Central memory CD8-positive, alpha-beta T cell (primary cell): Measurements from ENCODE around the gene IFNA5.
A peak's percentile ranks its signal among the peaks of the same experiment; 100 is the strongest.

ENCODE experiments used
- ATAC-seq: fragments of 150-1000 bp; cut with Tn5 transposase; replicated peaks from 2 replicates; pipeline ENCODE4 v1.10.0; 2022; ENCODE audit warnings: mild to moderate bottlenecking, moderate FRiP score, moderate number of reproducible peaks; ENCODE audit not compliant: poor library complexity, severe bottlenecking; ENCODE audit errors: extremely low read depth
- DNase-seq, 2 donors: peaks; one replicate each; pipeline ENCODE4 v3.0.0; 2021; ENCODE audit warnings: low spot score in 2 of 2
- H3K27ac Mint-ChIP-seq: one replicate; pipeline ENCODE4 v1.8.0; 2022; ENCODE audit warnings: low read depth, mild to moderate bottlenecking, moderate library complexity, mixed read lengths
- H3K27me3 Mint-ChIP-seq: one replicate; pipeline ENCODE4 v1.8.0; 2022; ENCODE audit warnings: mixed read lengths
- H3K36me3 Mint-ChIP-seq: one replicate; pipeline ENCODE4 v1.8.0; 2022; ENCODE audit warnings: mild to moderate bottlenecking, moderate library complexity, mixed read lengths; ENCODE audit not compliant: insufficient read depth
- H3K4me1 Mint-ChIP-seq: one replicate; pipeline ENCODE4 v1.8.0; 2022; ENCODE audit warnings: mixed read lengths
- H3K4me3 Mint-ChIP-seq: one replicate; pipeline ENCODE4 v1.8.0; 2022; ENCODE audit warnings: mild to moderate bottlenecking, moderate library complexity, mixed read lengths
- H3K9me3 Mint-ChIP-seq: one replicate; pipeline ENCODE4 v1.8.0; 2022; ENCODE audit warnings: mixed read lengths

The IFNA5 gene

DNA sequence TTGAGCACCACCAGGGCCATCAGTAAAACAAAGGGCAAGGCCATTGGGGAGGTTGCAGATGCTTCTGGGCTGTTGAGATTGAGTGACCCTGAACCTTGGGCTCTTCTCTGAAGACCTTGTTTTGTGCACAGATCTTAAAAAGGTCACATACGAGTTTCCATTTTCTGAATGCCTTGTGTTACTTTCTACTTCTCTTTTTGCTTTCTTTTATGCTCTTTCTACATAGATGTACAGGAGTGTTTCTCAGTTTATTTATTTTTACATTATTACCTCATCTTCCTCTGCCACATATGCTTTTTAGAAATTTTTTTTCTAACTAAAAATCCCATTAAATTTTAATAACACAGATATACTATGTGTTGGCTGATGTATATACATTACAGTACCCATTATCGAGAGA is at the start of gene IFNA5:
Gene IFNA5 (minus strand): TSS at position 101 of the 400 bp plus-strand sequence. CDS start 57 bp downstream, at position 44.
- no peaks in the 10 kb centered on the region for H3K4me1 Mint-ChIP-seq
- H3K27me3 Mint-ChIP-seq: peaks cover 83% of the 10 kb centered on the region
- H3K4me3 Mint-ChIP-seq: no peak within 1 kb of the TSS
- no peak for DNase-seq
- H3K36me3 Mint-ChIP-seq: peaks cover 2% of the 10 kb centered on the region
- H3K27ac Mint-ChIP-seq: no peak within 1 kb of the TSS
- H3K9me3 Mint-ChIP-seq: no peaks in the 10 kb centered on the region
- ATAC-seq: no peak

DNA sequence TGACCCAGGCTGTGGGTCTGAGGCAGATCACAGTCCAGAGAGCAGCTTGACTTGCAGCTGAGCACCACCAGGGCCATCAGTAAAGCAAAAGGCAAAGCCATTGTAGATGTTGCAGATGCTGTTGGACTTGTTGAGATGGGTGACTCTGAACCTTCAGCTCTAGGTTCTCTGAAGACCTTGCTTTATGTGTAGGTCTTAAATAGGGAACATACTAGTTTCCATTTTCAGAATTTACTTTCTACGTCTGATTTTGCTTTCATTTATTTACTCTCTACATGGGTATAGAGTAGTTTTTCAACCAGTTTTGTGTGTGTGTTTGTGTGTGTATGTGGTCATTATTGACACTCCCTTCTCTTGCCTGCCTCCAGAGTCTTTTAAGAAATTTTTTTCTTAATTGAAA is 45.7 kb upstream of the IFNA5 start, which contains the start of gene IFNA6:
Gene IFNA6 (minus strand): TSS at position 101 of the 400 bp plus-strand sequence. CDS start 0 bp downstream, at position 101.
- H3K36me3 Mint-ChIP-seq: no peaks in the 10 kb centered on the region
- ATAC-seq (no peak), DNase-seq (no peak)
- H3K27me3 Mint-ChIP-seq: peaks cover 68% of the 10 kb centered on the region
- peaks cover 5% of the 10 kb centered on the region for H3K9me3 Mint-ChIP-seq
- no peaks in the 10 kb centered on the region for H3K4me1 Mint-ChIP-seq
- H3K4me3 Mint-ChIP-seq: no peak within 1 kb of the TSS
- H3K27ac Mint-ChIP-seq: no peak within 1 kb of the TSS

DNA sequence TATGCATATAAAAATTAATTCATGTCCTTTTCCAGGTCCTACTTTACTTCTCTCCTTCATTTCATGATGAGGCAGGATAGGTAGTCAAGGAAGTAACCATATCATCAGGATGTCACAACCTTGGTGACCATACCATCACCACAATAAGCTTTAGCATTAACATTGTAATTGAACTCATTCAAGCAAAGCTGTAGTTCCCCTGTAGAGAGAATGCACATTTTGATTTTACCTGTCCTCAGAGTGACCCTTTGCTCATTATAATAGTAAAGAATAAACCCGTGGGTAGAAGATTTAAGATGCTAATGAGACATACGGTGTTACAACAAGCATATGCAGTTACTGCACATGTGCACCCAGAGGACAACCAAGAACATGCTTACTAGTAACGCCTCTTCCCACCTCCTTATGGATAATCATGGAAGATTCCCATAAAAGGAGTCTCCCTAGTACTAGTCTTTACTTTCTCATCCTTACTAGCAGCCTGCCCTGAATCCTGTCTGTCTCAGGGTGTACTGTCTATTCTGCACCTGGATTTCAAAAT is 43.4 kb upstream of the IFNA5 start:
- ATAC-seq (no peak), DNase-seq (no peak)
- H3K36me3 Mint-ChIP-seq: no peaks in the 10 kb centered on the region
- H3K4me3 Mint-ChIP-seq: no peak overlapping the region
- H3K27me3 Mint-ChIP-seq: peaks cover 71% of the 10 kb centered on the region
- no peaks in the 10 kb centered on the region for H3K4me1 Mint-ChIP-seq
- H3K27ac Mint-ChIP-seq: no peak overlapping the region
- H3K9me3 Mint-ChIP-seq: no peaks in the 10 kb centered on the region

DNA sequence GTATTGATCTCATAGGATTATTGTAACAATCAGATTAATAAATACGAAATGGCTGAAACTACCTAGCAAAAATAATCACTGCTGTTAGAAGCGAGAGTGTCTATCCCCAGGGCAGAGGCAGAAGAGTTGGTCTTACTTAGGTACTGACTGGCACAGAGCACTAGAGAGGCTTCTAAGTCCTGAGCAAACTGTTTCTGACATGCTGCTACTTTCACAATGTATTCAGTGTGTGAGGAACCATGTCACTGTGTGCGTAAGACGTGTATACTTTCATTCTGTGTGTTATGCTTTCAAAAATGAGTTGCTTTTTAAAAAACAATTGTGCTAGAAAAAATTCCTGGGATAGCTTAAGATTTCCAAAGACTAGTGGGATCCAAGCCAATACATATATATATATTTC is 35.6 kb upstream of the IFNA5 start:
- H3K4me1 Mint-ChIP-seq: peaks cover 10% of the 10 kb centered on the region
- no peaks in the 10 kb centered on the region for H3K36me3 Mint-ChIP-seq
- H3K27me3 Mint-ChIP-seq: peaks cover 66% of the 10 kb centered on the region

DNA sequence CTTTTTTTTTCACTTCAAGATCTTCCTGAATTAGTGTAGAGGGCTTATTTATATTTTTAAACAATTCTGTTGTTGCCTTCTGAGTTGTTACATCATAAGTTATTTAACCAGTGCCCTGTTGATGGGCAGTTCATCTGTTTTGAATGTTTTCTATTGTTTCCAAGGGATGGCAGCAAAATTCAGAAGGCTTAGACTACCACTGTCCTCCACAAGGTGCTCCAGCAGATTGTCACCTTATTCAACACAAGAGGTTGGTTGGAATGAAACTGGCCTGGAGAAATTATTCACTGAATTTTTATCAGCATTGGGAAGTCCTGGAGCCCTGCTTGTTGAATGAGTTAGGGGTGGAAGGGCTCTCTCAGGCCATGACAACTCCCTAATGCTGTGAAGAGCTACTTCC is 31.3 kb upstream of the IFNA5 start:
- Mint-ChIP-seq H3K4me1 (peaks cover 38% of the 10 kb centered on the region), H3K27ac (no peak overlapping the region), H3K36me3 (peaks cover 7% of the 10 kb centered on the region), H3K27me3 (peaks cover 23% of the 10 kb centered on the region), H3K9me3 (no peaks in the 10 kb centered on the region), H3K4me3 (peak overlapping the region; percentile 86)
- ATAC-seq (no peak), DNase-seq (no peak)

More for the DNA sequence above, 35.6 kb upstream of the IFNA5 start:
- Mint-ChIP-seq H3K27ac (no peak overlapping the region), H3K9me3 (no peaks in the 10 kb centered on the region), H3K4me3 (no peak overlapping the region)
- DNase-seq: no peak
- no peak for ATAC-seq

DNA sequence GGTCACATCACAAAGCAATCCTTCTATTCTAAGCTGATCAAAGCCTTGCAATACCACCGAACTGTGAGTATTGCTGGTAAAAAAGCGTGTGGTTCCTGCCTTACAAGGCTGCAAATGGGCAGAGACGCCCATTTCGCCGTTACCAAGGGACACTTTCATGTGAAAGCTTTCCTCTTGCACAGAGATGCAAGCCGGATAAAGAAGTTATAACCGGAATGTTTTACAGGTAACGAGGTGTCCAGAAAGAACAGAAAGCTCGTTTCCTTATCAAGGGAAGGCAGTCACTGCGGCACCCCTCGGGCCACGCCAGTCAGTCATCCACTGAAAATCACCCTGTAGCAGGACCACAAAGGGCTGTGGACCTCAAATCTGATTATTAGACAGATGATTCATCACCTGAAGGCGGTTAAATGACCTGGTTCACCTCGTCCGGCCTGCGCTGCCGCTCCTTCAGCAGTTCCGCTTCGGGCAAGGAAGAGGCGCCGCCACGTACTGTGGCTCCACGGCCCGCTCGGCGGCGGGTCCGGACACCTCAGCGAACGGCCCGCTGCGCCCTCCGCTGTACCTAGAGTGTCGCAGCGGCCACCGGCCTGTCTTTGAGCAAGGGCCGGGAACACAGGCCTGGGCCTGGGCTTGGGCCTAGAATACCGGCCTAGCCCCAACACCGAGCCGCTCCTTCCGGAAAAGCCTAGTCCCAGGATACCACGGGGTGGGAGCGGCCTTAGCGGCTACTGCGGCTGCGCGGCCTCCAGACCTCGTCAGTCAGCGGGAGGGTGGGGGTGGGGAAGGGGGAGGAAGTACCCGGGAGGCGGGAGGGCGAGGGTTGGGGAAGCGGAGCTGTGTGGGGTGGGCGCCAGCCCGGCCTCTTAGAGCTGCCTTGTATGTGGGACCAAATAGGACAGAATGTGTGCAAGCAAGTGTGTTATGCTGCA is 29.9 kb upstream of the IFNA5 start, which contains the start of gene KLHL9:
Gene KLHL9 (minus strand): TSS at position 704 of the 932 bp plus-strand sequence. CDS start 545 bp downstream, at position 159.
- peaks cover 11% of the 10 kb centered on the region for H3K27me3 Mint-ChIP-seq
- H3K4me3 Mint-ChIP-seq: peak within 1 kb of the TSS; percentile 86
- peak; percentile 83 for ATAC-seq
- H3K36me3 Mint-ChIP-seq: peaks cover 9% of the 10 kb centered on the region
- peak within 1 kb of the TSS; percentile 91 for H3K27ac Mint-ChIP-seq
- H3K4me1 Mint-ChIP-seq: peaks cover 49% of the 10 kb centered on the region
- DNase-seq: peak; percentile 64 to 76
- no peaks in the 10 kb centered on the region for H3K9me3 Mint-ChIP-seq

DNA sequence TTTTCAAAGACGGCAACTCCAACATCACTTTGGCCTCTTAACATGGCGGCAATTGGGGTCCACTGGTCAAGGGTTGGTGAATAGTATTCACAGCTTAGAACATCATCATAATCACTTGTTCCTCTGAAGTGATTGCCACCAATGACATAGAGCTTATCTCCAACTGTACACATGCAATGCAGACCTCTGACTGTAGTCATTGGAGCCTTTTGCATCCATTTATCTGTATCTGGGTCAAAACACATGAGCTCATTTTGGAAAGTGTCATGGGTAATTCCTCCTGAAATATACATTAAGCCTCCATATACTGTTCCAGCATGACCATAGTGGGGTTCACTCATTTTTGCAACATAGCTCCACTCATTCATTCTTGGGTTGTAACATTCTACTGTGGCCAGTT is 28.1 kb upstream of the IFNA5 start:
- Mint-ChIP-seq H3K36me3 (peaks cover 15% of the 10 kb centered on the region), H3K9me3 (no peaks in the 10 kb centered on the region), H3K4me3 (peak overlapping the region; percentile 86), H3K27ac (no peak overlapping the region), H3K4me1 (peaks cover 62% of the 10 kb centered on the region), H3K27me3 (no peaks in the 10 kb centered on the region)
- DNase-seq (no peak), ATAC-seq (no peak)

DNA sequence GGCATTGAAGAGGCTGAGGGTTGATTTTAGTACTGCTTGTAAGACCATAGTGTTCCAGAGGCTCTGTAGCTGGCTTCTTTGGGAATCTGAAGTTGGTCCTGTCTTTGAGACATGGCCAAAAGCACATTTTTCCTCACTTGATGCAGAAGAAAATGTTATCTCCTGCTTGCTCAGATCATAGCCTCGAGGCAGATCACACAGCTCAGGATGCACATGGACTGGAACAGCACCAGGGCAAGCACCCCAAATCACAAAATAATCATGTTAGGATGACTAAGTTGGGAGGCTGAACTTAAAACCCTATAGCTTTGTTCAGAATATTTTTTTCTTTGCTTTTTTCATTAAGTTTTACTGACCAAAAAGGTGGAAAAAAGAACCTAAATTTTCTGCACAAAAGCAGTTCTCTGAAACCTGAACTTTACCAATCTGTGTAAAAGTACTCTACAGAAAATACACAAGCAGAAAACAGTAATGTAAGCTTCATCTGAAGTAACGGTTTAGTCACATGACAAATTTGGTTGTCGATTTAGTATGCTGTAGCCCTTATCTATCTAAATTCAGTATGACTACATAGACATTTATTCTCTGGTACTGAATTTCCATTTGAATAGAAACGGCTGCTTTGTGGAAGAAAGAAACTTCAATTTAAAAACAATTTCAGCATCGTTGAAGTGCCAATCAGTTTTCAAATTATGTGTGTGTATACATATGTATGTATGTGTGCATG is 26.7 kb upstream of the IFNA5 start:
- peaks cover 72% of the 10 kb centered on the region for H3K4me1 Mint-ChIP-seq
- ATAC-seq (no peak), DNase-seq (no peak)
- no peak overlapping the region for H3K4me3 Mint-ChIP-seq
- H3K9me3 Mint-ChIP-seq: no peaks in the 10 kb centered on the region
- H3K27ac Mint-ChIP-seq: no peak overlapping the region
- H3K27me3 Mint-ChIP-seq: no peaks in the 10 kb centered on the region
- peaks cover 15% of the 10 kb centered on the region for H3K36me3 Mint-ChIP-seq

DNA sequence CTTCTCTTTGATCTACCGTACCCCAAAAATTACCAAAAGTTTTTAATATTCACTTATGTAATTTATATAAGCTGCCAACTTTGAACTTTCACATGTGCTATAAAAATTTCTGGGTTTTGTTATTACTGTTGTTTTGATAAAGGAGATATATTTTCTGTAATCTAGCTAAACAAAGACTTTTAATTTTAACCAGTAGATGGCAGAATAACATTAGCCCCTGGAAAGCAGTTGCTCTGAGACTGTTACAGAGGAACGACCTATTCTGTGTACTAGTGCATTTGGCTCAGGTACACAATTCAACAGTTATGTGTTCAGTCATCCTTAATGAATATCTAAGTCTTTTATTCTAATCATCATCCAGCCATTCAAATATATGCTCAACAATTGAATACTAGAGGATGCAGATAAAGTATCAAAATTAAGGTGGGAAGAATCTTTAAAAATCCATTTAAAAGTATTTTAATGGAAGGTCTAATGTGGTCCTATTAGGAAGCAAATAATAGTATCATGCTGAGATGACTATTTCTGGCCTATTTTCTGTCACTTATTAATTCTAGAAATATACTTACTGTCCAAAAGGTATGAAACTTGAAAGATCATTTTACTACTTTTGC is 21.5 kb upstream of the IFNA5 start:
- Mint-ChIP-seq H3K4me3 (no peak overlapping the region), H3K27me3 (no peaks in the 10 kb centered on the region), H3K36me3 (peaks cover 24% of the 10 kb centered on the region), H3K27ac (no peak overlapping the region), H3K9me3 (no peaks in the 10 kb centered on the region), H3K4me1 (peaks cover 62% of the 10 kb centered on the region)
- ATAC-seq: peak; percentile 90
- no peak for DNase-seq

DNA sequence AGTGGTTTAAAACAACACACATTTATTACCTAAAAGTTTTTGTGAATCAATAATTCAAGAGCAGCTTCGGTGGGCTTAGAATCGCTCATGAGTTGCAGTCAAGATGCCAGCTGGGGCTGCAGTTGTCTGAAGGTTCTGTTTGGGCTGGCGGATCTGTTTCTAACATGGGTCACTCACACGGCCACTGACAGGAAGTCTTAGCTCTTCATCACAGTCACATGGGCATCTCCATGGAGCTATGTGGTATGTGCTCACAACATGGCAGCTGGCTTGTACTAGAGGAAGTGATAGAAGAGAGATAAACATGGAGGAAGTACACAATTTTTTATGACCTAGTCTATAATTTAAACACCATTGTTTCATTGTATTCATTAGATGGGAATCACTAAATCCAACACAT is 18.9 kb upstream of the IFNA5 start:
- peaks cover 44% of the 10 kb centered on the region for H3K4me1 Mint-ChIP-seq
- H3K4me3 Mint-ChIP-seq: no peak overlapping the region

DNA sequence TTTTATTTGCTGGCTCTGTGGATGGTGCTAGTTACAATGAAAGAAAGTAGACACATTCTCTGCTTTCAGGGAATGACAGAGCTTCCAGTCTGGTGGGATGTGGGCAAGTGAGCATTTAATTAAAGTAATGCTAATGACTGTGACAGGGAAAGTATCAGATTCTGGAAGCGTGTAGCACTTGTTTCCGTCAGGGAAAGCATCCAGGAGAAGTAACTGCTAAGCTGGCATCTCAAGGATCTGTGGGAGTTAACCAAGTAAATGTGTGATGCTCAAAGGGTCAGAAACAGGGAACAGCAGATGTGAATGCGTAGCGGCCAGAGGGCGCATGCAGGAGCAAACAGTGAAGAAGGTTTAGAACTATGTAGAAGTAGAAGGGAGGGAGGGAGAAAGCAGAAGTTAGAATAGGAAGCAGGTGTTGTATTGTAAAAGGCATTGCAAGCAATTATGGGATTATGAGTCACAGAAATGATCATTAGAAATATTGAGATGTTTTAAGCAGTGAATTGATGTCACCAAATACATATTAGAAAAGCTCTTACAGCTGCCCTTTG is 17.9 kb upstream of the IFNA5 start:
- Mint-ChIP-seq H3K27me3 (no peaks in the 10 kb centered on the region), H3K4me3 (no peak overlapping the region), H3K36me3 (peaks cover 19% of the 10 kb centered on the region), H3K9me3 (no peaks in the 10 kb centered on the region), H3K27ac (no peak overlapping the region), H3K4me1 (peaks cover 34% of the 10 kb centered on the region)
- DNase-seq (no peak), ATAC-seq (no peak)

More for the DNA sequence above, 18.9 kb upstream of the IFNA5 start:
- no peak for DNase-seq
- peaks cover 25% of the 10 kb centered on the region for H3K36me3 Mint-ChIP-seq
- H3K27ac Mint-ChIP-seq: peak overlapping the region; percentile 11
- H3K9me3 Mint-ChIP-seq: no peaks in the 10 kb centered on the region
- H3K27me3 Mint-ChIP-seq: no peaks in the 10 kb centered on the region
- no peak for ATAC-seq

DNA sequence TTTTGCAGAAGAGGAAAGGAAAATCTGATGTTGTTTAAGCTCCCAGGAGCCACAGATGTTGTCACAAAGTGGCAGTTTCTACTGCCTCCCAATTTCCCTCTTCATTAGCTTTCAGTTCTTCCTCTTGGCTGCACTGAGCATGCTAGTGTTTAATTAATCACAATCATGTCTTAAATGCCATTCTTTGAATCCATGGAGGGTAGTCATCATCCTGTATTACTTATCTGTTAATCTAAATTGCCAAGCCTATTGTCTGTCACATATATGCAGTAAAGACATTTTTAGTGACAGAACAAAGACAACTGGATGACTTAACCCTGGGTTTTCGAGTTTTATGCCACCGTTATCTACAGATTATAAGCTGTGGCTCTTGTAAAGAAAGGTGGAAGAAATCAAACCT is 15.4 kb upstream of the IFNA5 start:
- DNase-seq (no peak), ATAC-seq (no peak)
- Mint-ChIP-seq H3K4me1 (peaks cover 17% of the 10 kb centered on the region), H3K36me3 (peaks cover 18% of the 10 kb centered on the region), H3K4me3 (no peak overlapping the region), H3K27ac (peak overlapping the region; percentile 19), H3K9me3 (no peaks in the 10 kb centered on the region), H3K27me3 (no peaks in the 10 kb centered on the region)
